GM13976 (cell line): ENCODE measurements around the gene CFAP54.

Experiments
- DNase-seq: peaks from one replicate; pipeline ENCODE4 v3.0.0; 2012; ENCODE audit warnings: low spot score
- CTCF ChIP-seq: IDR thresholded peaks from 2 replicates; pipeline ENCODE4 v1.5.1; 2012; ENCODE audit warnings: borderline replicate concordance, mild to moderate bottlenecking; ENCODE audit not compliant: insufficient read depth; ENCODE audit errors: extremely low read depth, missing control alignments, control extremely low read depth
- in situ Hi-C: fragments of 300-500 bp; cut with MboI; formaldehyde crosslinking; loops from one replicate; pipeline ENCODE4 v1.12.0; 2022; ENCODE audit warnings: low sequenced_read_pairs, mixed read lengths, inconsistent platforms; ENCODE audit not compliant: unreplicated experiment

CFAP54 gene

GRCh38 chr12:96812153-96812552 is 322.8 kb downstream of the CFAP54 start:
- in situ Hi-C loops, result no loop called here

GRCh38 chr12:96814200-96814599 is 324.8 kb downstream of the CFAP54 start:
- no peak for DNase-seq
- in situ Hi-C loops, result no loop called here
- TF ChIP-seq CTCF, result no peak

More at GRCh38 chr12:96812153-96812552, 322.8 kb downstream of the CFAP54 start:
- no peak for DNase-seq
- no peak for TF ChIP-seq CTCF

- in situ Hi-C loops, result no loop called here
- no peak for DNase-seq
- TF ChIP-seq CTCF, result no peak
These were observed 332.2 kb downstream of the CFAP54 start for GRCh38 chr12:96821592-96821991.

GRCh38 chr12:96822641-96823040 is 333.3 kb downstream of the CFAP54 start:
- in situ Hi-C loops, result no loop called here
- DNase-seq, result no peak
- no peak for TF ChIP-seq CTCF

- no peak for TF ChIP-seq CTCF
- in situ Hi-C loops, result no loop called here
- DNase-seq, result no peak
These were observed 334.9 kb downstream of the CFAP54 start for GRCh38 chr12:96824074-96824837.

- in situ Hi-C loops, result no loop called here
- no peak for DNase-seq
- no peak for TF ChIP-seq CTCF
These were observed 335.5 kb downstream of the CFAP54 start for GRCh38 chr12:96824838-96825236.
